IMR-90 (cell line): ENCODE results near the gene MBTPS1. TPM values are rescaled to one million over a fixed set of nuclear protein-coding genes. Genes with fewer than 3 reads are reported as not detected.

Experiments used
- ATAC-seq: fragments of 200-7000 bp; cut with Tn5 transposase; 2 replicates; pipeline ENCODE4 v1.9.1; 2020; ENCODE audit warnings: low read depth, mild to moderate bottlenecking, moderate library complexity
- BruUV-seq: library from RNA; stranded (reverse); fragments of 400-500 nt; replicated peaks from 2 replicates; lab custom pipeline; 2021; lab: Mats Ljungman, UMichigan
- CTCF ChIA-PET: fragments of 300-600 bp; formaldehyde crosslinking; extraction: SDS; loops from one replicate; lab custom pipeline; 2021; ENCODE audit warnings: antibody characterized with exemption; lab: Yijun Ruan, JAX
- POLR2A ChIA-PET: fragments of 300-600 bp; sonication (Branson Sonifier 250); formaldehyde crosslinking; loops from one replicate; lab custom pipeline; 2022; ENCODE audit warnings: antibody characterized with exemption; ENCODE audit not compliant: unreplicated experiment; lab: Charles Lee
- DNase-seq: peaks from one replicate; pipeline ENCODE4 v3.0.0; 2013
- H2AFZ ChIP-seq: replicated peaks from 2 replicates; pipeline ENCODE3; 2013; ENCODE audit warnings: low read length, mild to moderate bottlenecking; ENCODE audit not compliant: poor library complexity
- H2AK5ac ChIP-seq: 2 replicates; pipeline ENCODE4 v1.6.1; 2013; ENCODE audit warnings: low read depth, low read length, inconsistent platforms
- H2AK9ac ChIP-seq: replicated peaks from 2 replicates; pipeline ENCODE3; 2013; ENCODE audit warnings: mild to moderate bottlenecking, low read depth, low read length, moderate library complexity; ENCODE audit not compliant: poor library complexity
- H2BK120ac ChIP-seq: 2 replicates; pipeline ENCODE4 v1.6.1; 2013; ENCODE audit warnings: low read depth, low read length, inconsistent platforms
- H2BK15ac ChIP-seq: 3 replicates; pipeline ENCODE4 v1.6.1; 2013; ENCODE audit warnings: low read depth, low read length, inconsistent platforms
- H2BK20ac ChIP-seq: 2 replicates; pipeline ENCODE4 v1.6.1; 2013; ENCODE audit warnings: low read depth, mild to moderate bottlenecking, inconsistent platforms, low read length, moderate library complexity
- H2BK5ac ChIP-seq: 2 replicates; pipeline ENCODE4 v1.6.1; 2013; ENCODE audit warnings: mild to moderate bottlenecking, low read depth, low read length, inconsistent platforms; ENCODE audit not compliant: poor library complexity, severe bottlenecking
- H3K14ac ChIP-seq: replicated peaks from 2 replicates; pipeline ENCODE4 v1.6.1; 2013; ENCODE audit warnings: low read depth, low read length, inconsistent platforms
- H3K18ac ChIP-seq: 2 replicates; pipeline ENCODE4 v1.6.1; 2013; ENCODE audit warnings: low read depth, low read length, control low read depth
- H3K23ac ChIP-seq: 2 replicates; pipeline ENCODE4 v1.6.1; 2013; ENCODE audit warnings: low read depth, low read length, inconsistent platforms
- H3K27ac ChIP-seq: 2 replicates; pipeline ENCODE4 v1.5.1; 2013; ENCODE audit warnings: mild to moderate bottlenecking, control low read depth, low read length; ENCODE audit not compliant: insufficient read depth
- H3K27me3 ChIP-seq: 2 replicates; pipeline ENCODE4 v1.6.1; 2013; ENCODE audit warnings: low read length; ENCODE audit not compliant: control insufficient read depth, insufficient read depth
- H3K36me3 ChIP-seq: 2 replicates; pipeline ENCODE4 v1.6.1; 2013; ENCODE audit warnings: low read length, mixed read lengths; ENCODE audit not compliant: control insufficient read depth, insufficient read depth
- H3K4ac ChIP-seq: 2 replicates; pipeline ENCODE4 v1.6.1; 2013; ENCODE audit warnings: low read depth, low read length, inconsistent platforms
- H3K4me1 ChIP-seq: 2 replicates; pipeline ENCODE4 v1.6.1; 2013; ENCODE audit warnings: low read length, mixed read lengths; ENCODE audit not compliant: control insufficient read depth, insufficient read depth
- H3K4me2 ChIP-seq: 2 replicates; pipeline ENCODE4 v1.6.1; 2013; ENCODE audit warnings: low read depth, mild to moderate bottlenecking, control low read depth, low read length, moderate library complexity
- H3K4me3 ChIP-seq: 2 replicates; pipeline ENCODE4 v1.5.1; 2013; ENCODE audit warnings: low read depth, mild to moderate bottlenecking, control low read depth, low read length, moderate library complexity; ENCODE audit not compliant: insufficient read depth
- H3K56ac ChIP-seq: 2 replicates; pipeline ENCODE4 v1.6.1; 2013; ENCODE audit warnings: low read length, inconsistent platforms; ENCODE audit not compliant: insufficient read depth; ENCODE audit errors: extremely low read depth
- H3K79me1 ChIP-seq, 2 experiments: 2 replicates each; pipeline ENCODE4 v1.6.1; 2013; ENCODE audit warnings: low read length in 2 of 2, inconsistent platforms in 1 of 2, low read depth in 1 of 2
- H3K9ac ChIP-seq: 2 replicates; pipeline ENCODE4 v1.6.1; 2013; ENCODE audit warnings: low read depth, low read length, control low read depth
- H3K9me1 ChIP-seq: 2 replicates; pipeline ENCODE4 v1.6.1; 2013; ENCODE audit warnings: low read length, inconsistent platforms; ENCODE audit not compliant: insufficient read depth
- H3K9me3 ChIP-seq: 2 replicates; pipeline ENCODE4 v1.6.1; 2013; ENCODE audit warnings: low read length; ENCODE audit not compliant: control insufficient read depth, insufficient read depth
- H4K20me1 ChIP-seq: 2 replicates; pipeline ENCODE4 v1.6.1; 2013; ENCODE audit warnings: low read length, inconsistent platforms; ENCODE audit not compliant: insufficient read depth
- H4K5ac ChIP-seq: 2 replicates; pipeline ENCODE4 v1.6.1; 2013; ENCODE audit warnings: mild to moderate bottlenecking, low read depth, low read length, control low read depth
- H4K8ac ChIP-seq, 2 experiments: 2 replicates each; pipeline ENCODE4 v1.6.1; 2013; ENCODE audit warnings: low read depth in 2 of 2, low read length in 2 of 2, control low read depth in 1 of 2, inconsistent platforms in 1 of 2
- H4K91ac ChIP-seq: 2 replicates; pipeline ENCODE4 v1.6.1; 2013; ENCODE audit warnings: low read depth, low read length, inconsistent platforms; ENCODE audit not compliant: insufficient read depth
- BHLHE40 ChIP-seq: fragments of 150-350 bp; IDR thresholded peaks from 2 replicates; pipeline ENCODE4 v1.6.1; 2016; ENCODE audit warnings: mild to moderate bottlenecking, low read depth, low read length
- CEBPB ChIP-seq: IDR thresholded peaks from 2 replicates; pipeline ENCODE4 v1.6.1; 2012; ENCODE audit warnings: low read depth, low read length, improper control_type of control experiment
- CHD1 ChIP-seq: IDR thresholded peaks from 2 replicates; pipeline ENCODE4 v1.6.1; 2012; ENCODE audit warnings: low read depth, low read length, improper control_type of control experiment
- FOS ChIP-seq: fragments of 150-350 bp; IDR thresholded peaks from 2 replicates; pipeline ENCODE4 v1.6.1; 2016; ENCODE audit warnings: low read depth, low read length
- MAFK ChIP-seq: IDR thresholded peaks from 2 replicates; pipeline ENCODE4 v1.6.1; 2012; ENCODE audit warnings: low read depth, low read length, improper control_type of control experiment
- MXI1 ChIP-seq: IDR thresholded peaks from 2 replicates; pipeline ENCODE4 v1.6.1; 2012; ENCODE audit warnings: low read depth, mild to moderate bottlenecking, low read length, moderate library complexity, borderline replicate concordance
- NFE2L2 ChIP-seq: fragments of 150-350 bp; IDR thresholded peaks from 2 replicates; pipeline ENCODE4 v1.6.1; 2016; ENCODE audit warnings: low read depth, mild to moderate bottlenecking, low read length
- POLR2A ChIP-seq: IDR thresholded peaks from 2 replicates; pipeline ENCODE4 v1.6.1; 2012; ENCODE audit warnings: mild to moderate bottlenecking, low read depth, low read length
- RAD21 ChIP-seq: IDR thresholded peaks from 2 replicates; pipeline ENCODE4 v1.6.1; 2012; ENCODE audit warnings: low read length, improper control_type of control experiment
- RCOR1 ChIP-seq: IDR thresholded peaks from 2 replicates; pipeline ENCODE4 v1.6.1; 2012; ENCODE audit warnings: mild to moderate bottlenecking, low read length, improper control_type of control experiment; ENCODE audit not compliant: insufficient replicate concordance
- RFX5 ChIP-seq: IDR thresholded peaks from 2 replicates; pipeline ENCODE4 v1.8.0; 2012; ENCODE audit warnings: low read depth, mild to moderate bottlenecking, low read length, moderate library complexity
- SMC3 ChIP-seq: fragments of 150-350 bp; IDR thresholded peaks from 2 replicates; pipeline ENCODE4 v1.6.1; 2016; ENCODE audit warnings: low read depth, mild to moderate bottlenecking, antibody characterized with exemption, low read length, moderate library complexity
- WGBS, 2 experiments: methylation state at CpG; one replicate each; pipeline versions ENCODE4 v1.1.5 to v1.1.7; 2013; ENCODE audit warnings: missing lambda C conversion rate in 2 of 2; ENCODE audit not compliant: insufficient read length in 1 of 2; ENCODE audit errors: extremely low coverage in 2 of 2; 5-methylcytosine and 5-hydroxymethylcytosine counted together
- dilution Hi-C: fragments of 300-500 bp; cut with HindIII; formaldehyde crosslinking; loops from one replicate; pipeline ENCODE4 v1.14.3; 2018; ENCODE audit warnings: low sequenced_read_pairs; ENCODE audit not compliant: unreplicated experiment
- in situ Hi-C: fragments of 300-500 bp; cut with MboI; formaldehyde crosslinking; loops from 3 replicates; pipeline ENCODE4 v1.14.3; 2019; ENCODE audit warnings: low sequenced_read_pairs, inconsistent platforms, mixed read lengths
- intact Hi-C: fragments of 100-400 bp; cut with micrococcal nuclease; formaldehyde crosslinking; loops from 2 replicates; pipeline ENCODE4 v1.10.0; 2022
- polyA plus RNA-seq, 3 experiments: library from polyadenylated mRNA; depleted of rRNA; stranded (reverse); fragments of >200 nt; gene quantifications; 2 replicates each; pipeline ENCODE4 v1.2.3, GENCODE V29; 2012; ENCODE audit warnings: low replicate concordance in 1 of 3
- total RNA-seq: library from RNA; depleted of rRNA; stranded (reverse); fragments of >200 nt; gene quantifications from 2 replicates; pipeline ENCODE4 v1.2.3, GENCODE V29; 2012
- TF ChIP-seq, protein P1 (sequence below): conservative IDR thresholded peaks from 2 replicates; pipeline ENCODE4 v1.5.1; 2012; ENCODE audit warnings: mild to moderate bottlenecking, low read depth, low read length, improper control_type of control experiment
- TF ChIP-seq, protein P2 (sequence below): fragments of 150-350 bp; IDR thresholded peaks from 2 replicates; pipeline ENCODE4 v1.6.1; 2016; ENCODE audit warnings: low read depth, mild to moderate bottlenecking, low read length, moderate library complexity, borderline replicate concordance
- TF ChIP-seq, protein P3 (sequence below): fragments of 150-350 bp; IDR thresholded peaks from 2 replicates; pipeline ENCODE4 v1.6.1; 2017; ENCODE audit warnings: mild to moderate bottlenecking, antibody characterized with exemption, low read length, low read depth

MBTPS1 gene
- total and polyA plus RNA-seq, 2 of the 4 experiments (the other 2 are of a cell fraction) = 59.0 to 70.4 TPM

DNA sequence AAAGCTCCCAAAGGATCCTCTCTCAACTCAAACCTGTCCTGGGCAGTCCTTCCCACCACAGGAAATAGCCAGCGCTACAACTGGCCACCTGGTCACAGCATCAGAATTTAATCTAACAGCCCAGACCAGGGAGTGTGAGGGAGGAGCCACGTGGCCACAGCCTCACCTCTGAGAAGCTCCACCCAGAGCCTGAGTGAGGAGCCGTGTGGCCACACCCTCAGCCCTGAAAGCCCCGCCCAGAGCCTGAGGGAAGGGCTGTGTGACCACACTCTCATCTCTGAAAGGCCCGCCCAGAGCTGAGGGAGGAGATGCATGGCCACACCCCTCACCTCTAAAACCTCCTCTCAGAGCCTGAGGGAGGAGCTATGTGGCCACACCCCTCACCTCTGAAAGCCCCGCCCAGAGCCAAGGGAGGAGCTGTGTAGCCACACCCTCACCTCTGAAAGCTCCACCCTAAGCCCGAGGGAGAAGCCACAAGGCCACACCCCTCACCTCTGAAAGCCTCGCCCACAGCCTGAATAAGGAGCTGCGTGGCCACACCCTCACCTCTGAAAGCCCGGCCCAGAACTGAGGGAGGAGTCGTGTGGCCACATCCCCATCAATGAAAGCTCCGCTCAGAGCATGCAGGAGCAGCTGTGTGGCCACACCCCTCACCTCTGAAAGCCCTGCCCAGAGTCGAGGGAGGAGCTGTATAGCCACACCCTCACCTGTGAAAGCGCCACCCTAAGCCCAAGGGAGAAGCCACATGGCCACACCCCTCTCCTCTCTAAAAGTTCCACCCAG, 102.8 kb downstream of the MBTPS1 start:
- no peak overlapping the region for H2AK9ac ChIP-seq
- peaks cover 4% of the 10 kb centered on the region for H3K9me3 ChIP-seq
- no peaks in the 10 kb centered on the region for H3K36me3 ChIP-seq
- no peaks in the 10 kb centered on the region for H3K79me1 ChIP-seq
- no peak overlapping the region for H3K4me2 ChIP-seq
- no peaks in the 10 kb centered on the region for H4K20me1 ChIP-seq
- H2BK15ac ChIP-seq = no peak overlapping the region
- no peak overlapping the region for H3K4ac ChIP-seq
- dilution Hi-C loops = no loop called here
- H3K9me1 ChIP-seq = no peaks in the 10 kb centered on the region
- in situ Hi-C loops = no loop called here
- no peak overlapping the region for H3K18ac ChIP-seq
- no peaks in the 10 kb centered on the region for H3K4me1 ChIP-seq
- peak overlapping the region; percentile 33 for H2AFZ ChIP-seq
- ATAC-seq = peak; percentile 54
- no TSS peak for BruUV-seq
- H2BK5ac ChIP-seq = no peak overlapping the region
- H3K14ac ChIP-seq = no peak overlapping the region
- no peak overlapping the region for H4K8ac ChIP-seq
- peak; percentile 2 for DNase-seq
- intact Hi-C loops = no loop called here
- no peak overlapping the region for H2BK120ac ChIP-seq
- H3K56ac ChIP-seq = no peak overlapping the region
- no peak overlapping the region for H3K4me3 ChIP-seq
- ChIA-PET CTCF (interaction anchor here (0.6 kb wide), 1 partner anchor 30 kb away, joined by 3 read pairs; no protein-coding TSS in a partner anchor), POLR2A (no interaction called here)
- H3K27ac ChIP-seq = no peak overlapping the region
- H4K91ac ChIP-seq = no peak overlapping the region
- H4K5ac ChIP-seq = no peak overlapping the region
- peaks cover 35% of the 10 kb centered on the region for H3K27me3 ChIP-seq
- H3K9ac ChIP-seq = no peak overlapping the region
- WGBS, 2 experiments = 18% methylated on average over 3 of the region's 14 CpGs; no CpG with 5 or more reads in 1 of the 2 experiments
- no peak overlapping the region for H2AK5ac ChIP-seq
- no peak overlapping the region for H2BK20ac ChIP-seq
- H3K23ac ChIP-seq = no peak overlapping the region
- TF ChIP-seq, protein P1, sequence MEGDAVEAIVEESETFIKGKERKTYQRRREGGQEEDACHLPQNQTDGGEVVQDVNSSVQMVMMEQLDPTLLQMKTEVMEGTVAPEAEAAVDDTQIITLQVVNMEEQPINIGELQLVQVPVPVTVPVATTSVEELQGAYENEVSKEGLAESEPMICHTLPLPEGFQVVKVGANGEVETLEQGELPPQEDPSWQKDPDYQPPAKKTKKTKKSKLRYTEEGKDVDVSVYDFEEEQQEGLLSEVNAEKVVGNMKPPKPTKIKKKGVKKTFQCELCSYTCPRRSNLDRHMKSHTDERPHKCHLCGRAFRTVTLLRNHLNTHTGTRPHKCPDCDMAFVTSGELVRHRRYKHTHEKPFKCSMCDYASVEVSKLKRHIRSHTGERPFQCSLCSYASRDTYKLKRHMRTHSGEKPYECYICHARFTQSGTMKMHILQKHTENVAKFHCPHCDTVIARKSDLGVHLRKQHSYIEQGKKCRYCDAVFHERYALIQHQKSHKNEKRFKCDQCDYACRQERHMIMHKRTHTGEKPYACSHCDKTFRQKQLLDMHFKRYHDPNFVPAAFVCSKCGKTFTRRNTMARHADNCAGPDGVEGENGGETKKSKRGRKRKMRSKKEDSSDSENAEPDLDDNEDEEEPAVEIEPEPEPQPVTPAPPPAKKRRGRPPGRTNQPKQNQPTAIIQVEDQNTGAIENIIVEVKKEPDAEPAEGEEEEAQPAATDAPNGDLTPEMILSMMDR = no peak
- TF ChIP-seq, protein P2, sequence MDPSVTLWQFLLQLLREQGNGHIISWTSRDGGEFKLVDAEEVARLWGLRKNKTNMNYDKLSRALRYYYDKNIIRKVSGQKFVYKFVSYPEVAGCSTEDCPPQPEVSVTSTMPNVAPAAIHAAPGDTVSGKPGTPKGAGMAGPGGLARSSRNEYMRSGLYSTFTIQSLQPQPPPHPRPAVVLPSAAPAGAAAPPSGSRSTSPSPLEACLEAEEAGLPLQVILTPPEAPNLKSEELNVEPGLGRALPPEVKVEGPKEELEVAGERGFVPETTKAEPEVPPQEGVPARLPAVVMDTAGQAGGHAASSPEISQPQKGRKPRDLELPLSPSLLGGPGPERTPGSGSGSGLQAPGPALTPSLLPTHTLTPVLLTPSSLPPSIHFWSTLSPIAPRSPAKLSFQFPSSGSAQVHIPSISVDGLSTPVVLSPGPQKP = no peak
- no peak for TF ChIP-seq CHD1
- no peak for TF ChIP-seq CEBPB
- TF ChIP-seq NFE2L2 = no peak
- TF ChIP-seq RAD21 = no peak
- TF ChIP-seq MAFK = no peak
- TF ChIP-seq, protein P3, sequence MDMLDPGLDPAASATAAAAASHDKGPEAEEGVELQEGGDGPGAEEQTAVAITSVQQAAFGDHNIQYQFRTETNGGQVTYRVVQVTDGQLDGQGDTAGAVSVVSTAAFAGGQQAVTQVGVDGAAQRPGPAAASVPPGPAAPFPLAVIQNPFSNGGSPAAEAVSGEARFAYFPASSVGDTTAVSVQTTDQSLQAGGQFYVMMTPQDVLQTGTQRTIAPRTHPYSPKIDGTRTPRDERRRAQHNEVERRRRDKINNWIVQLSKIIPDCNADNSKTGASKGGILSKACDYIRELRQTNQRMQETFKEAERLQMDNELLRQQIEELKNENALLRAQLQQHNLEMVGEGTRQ = no peak
- no peak for TF ChIP-seq RFX5
- TF ChIP-seq SMC3 = no peak
- no peak for TF ChIP-seq POLR2A
- TF ChIP-seq MXI1 = no peak
- TF ChIP-seq FOS = no peak
- TF ChIP-seq RCOR1 = no peak
- TF ChIP-seq BHLHE40 = no peak
